GM13977 (cell line): ENCODE results near the gene USP43.

Experiments used
- DNase-seq: peaks from one replicate; pipeline ENCODE4 v3.0.0; 2012; ENCODE audit warnings: low spot score
- CTCF ChIP-seq: IDR thresholded peaks from 2 replicates; pipeline ENCODE4 v1.5.1; 2012; ENCODE audit warnings: mild to moderate bottlenecking, control low read depth; ENCODE audit not compliant: insufficient read depth; ENCODE audit errors: extremely low read depth, missing control alignments
- in situ Hi-C: fragments of 300-500 bp; cut with MboI; formaldehyde crosslinking; loops from one replicate; pipeline ENCODE4 v1.12.0; 2022; ENCODE audit warnings: low sequenced_read_pairs, low pct_unique_long_range_greater_than_20kb, mixed read lengths, inconsistent platforms; ENCODE audit not compliant: unreplicated experiment

USP43 gene

GRCh38 chr17:9728005-9728404, 82.7 kb downstream of the USP43 start:
- in situ Hi-C loops = no loop called here
- no peak for TF ChIP-seq CTCF
- DNase-seq = no peak

GRCh38 chr17:9728564-9728963, 83.2 kb downstream of the USP43 start:
- DNase-seq = no peak
- in situ Hi-C loops = no loop called here
- no peak for TF ChIP-seq CTCF

- in situ Hi-C loops = no loop called here
- peak; percentile 97 for TF ChIP-seq CTCF
- peak; percentile 76 for DNase-seq
These were observed 83.8 kb downstream of the USP43 start for GRCh38 chr17:9729034-9729650.

- DNase-seq = no peak
- no peak for TF ChIP-seq CTCF
- in situ Hi-C loops = no loop called here
These were observed 84.6 kb downstream of the USP43 start for GRCh38 chr17:9729735-9730420.

- in situ Hi-C loops = no loop called here
- DNase-seq = no peak
- no peak for TF ChIP-seq CTCF
These were observed 105.2 kb downstream of the USP43 start for GRCh38 chr17:9750524-9750923.

GRCh38 chr17:9755083-9755482, 109.8 kb downstream of the USP43 start:
- DNase-seq = no peak
- in situ Hi-C loops = no loop called here
- no peak for TF ChIP-seq CTCF
